Peyer's patch (tissue), 4 donors: ENCODE measurements around the gene SERPINF2.

ENCODE experiments used
- POLR2A ChIP-seq, 2 donors: fragments of 450-650 bp; IDR thresholded peaks; one replicate each; pipeline ENCODE4 v1.5.1; 2017; ENCODE audit warnings: antibody characterized with exemption in 2 of 2, mild to moderate bottlenecking in 2 of 2, moderate library complexity in 2 of 2
- TF ChIP-seq, protein P1 (sequence below), 6 experiments: fragments of 450-650 bp in 4 of 6; fragments of 200-600 bp in 2 of 6; sonication (generic) in 1 of 6; IDR thresholded peaks; one replicate each; pipeline ENCODE4 v1.5.1; 2017 to 2019; ENCODE audit warnings: antibody characterized with exemption in 6 of 6, mild to moderate bottlenecking in 3 of 6, moderate library complexity in 1 of 6

DNA sequence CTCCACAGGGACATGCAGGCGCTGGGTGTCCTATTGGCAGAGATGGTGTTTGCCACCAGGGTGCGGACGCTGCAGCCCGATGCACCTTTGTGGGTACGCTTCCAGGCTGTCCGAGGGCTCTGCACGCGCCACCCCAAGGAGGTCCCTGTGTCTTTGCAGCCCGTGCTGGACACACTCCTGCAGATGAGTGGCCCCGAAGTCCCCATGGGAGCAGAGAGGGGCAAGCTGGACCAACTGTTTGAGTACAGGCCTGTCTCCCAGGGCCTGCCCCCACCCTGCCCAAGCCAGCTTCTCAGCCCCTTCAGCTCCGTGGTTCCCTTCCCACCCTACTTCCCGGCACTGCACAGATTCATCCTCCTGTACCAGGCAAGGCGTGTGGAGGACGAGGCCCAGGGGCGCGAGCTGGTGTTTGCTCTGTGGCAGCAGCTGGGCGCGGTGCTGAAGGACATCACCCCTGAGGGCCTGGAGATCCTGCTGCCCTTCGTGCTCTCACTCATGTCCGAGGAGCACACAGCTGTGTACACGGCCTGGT is 15.3 kb upstream of the SERPINF2 start:
- TF ChIP-seq, protein P1, sequence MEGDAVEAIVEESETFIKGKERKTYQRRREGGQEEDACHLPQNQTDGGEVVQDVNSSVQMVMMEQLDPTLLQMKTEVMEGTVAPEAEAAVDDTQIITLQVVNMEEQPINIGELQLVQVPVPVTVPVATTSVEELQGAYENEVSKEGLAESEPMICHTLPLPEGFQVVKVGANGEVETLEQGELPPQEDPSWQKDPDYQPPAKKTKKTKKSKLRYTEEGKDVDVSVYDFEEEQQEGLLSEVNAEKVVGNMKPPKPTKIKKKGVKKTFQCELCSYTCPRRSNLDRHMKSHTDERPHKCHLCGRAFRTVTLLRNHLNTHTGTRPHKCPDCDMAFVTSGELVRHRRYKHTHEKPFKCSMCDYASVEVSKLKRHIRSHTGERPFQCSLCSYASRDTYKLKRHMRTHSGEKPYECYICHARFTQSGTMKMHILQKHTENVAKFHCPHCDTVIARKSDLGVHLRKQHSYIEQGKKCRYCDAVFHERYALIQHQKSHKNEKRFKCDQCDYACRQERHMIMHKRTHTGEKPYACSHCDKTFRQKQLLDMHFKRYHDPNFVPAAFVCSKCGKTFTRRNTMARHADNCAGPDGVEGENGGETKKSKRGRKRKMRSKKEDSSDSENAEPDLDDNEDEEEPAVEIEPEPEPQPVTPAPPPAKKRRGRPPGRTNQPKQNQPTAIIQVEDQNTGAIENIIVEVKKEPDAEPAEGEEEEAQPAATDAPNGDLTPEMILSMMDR (IDR thresholded peaks at IDR 0.05): no peak
- no peak for TF ChIP-seq POLR2A (IDR thresholded peaks at IDR 0.05)
